Mesenchymal stem cell (in vitro differentiated cells and primary cell): ENCODE results near the gene ALDH1A3.

Experiments used
- DNase-seq: peaks from one replicate; pipeline ENCODE4 v3.0.0-alpha.2; 2013
- H2AFZ ChIP-seq: one replicate; pipeline ENCODE4 v1.6.1; 2013; ENCODE audit warnings: low read depth, mild to moderate bottlenecking, control low read depth, inconsistent platforms, low read length, moderate library complexity
- H2AK5ac ChIP-seq: 2 replicates; pipeline ENCODE4 v1.6.1; 2013; ENCODE audit warnings: low read length, moderate library complexity, mild to moderate bottlenecking, inconsistent platforms; ENCODE audit not compliant: severe bottlenecking
- H2BK120ac ChIP-seq: one replicate; pipeline ENCODE4 v1.6.1; 2013; ENCODE audit warnings: low read depth, mild to moderate bottlenecking, inconsistent platforms, low read length, moderate library complexity
- H2BK12ac ChIP-seq, 2 experiments: one replicate each; pipeline ENCODE4 v1.6.1; 2013; ENCODE audit warnings: inconsistent platforms in 2 of 2, low read length in 2 of 2, mild to moderate bottlenecking in 2 of 2, moderate library complexity in 2 of 2, control low read depth in 1 of 2
- H2BK15ac ChIP-seq: one replicate; pipeline ENCODE4 v1.6.1; 2013; ENCODE audit warnings: mild to moderate bottlenecking, low read depth, inconsistent platforms; ENCODE audit not compliant: poor library complexity, severe bottlenecking
- H2BK5ac ChIP-seq: 2 replicates; pipeline ENCODE4 v1.6.1; 2013; ENCODE audit warnings: low read depth, mild to moderate bottlenecking, low read length, control low read depth, inconsistent platforms; ENCODE audit not compliant: poor library complexity, severe bottlenecking
- H3K14ac ChIP-seq, 2 experiments: one replicate each; pipeline ENCODE4 v1.6.1; 2013; ENCODE audit warnings: inconsistent platforms in 2 of 2, low read length in 2 of 2, control low read depth in 1 of 2, mild to moderate bottlenecking in 1 of 2, moderate library complexity in 1 of 2
- H3K18ac ChIP-seq, 2 experiments: one replicate each; pipeline ENCODE4 v1.6.1; 2013; ENCODE audit warnings: inconsistent platforms in 2 of 2, low read length in 2 of 2, control low read depth in 1 of 2, low read depth in 1 of 2, mild to moderate bottlenecking in 1 of 2
- H3K23ac ChIP-seq, 2 experiments: one replicate each; pipeline ENCODE4 v1.6.1; 2013; ENCODE audit warnings: inconsistent platforms in 2 of 2, low read length in 2 of 2, mild to moderate bottlenecking in 2 of 2, moderate library complexity in 2 of 2, control low read depth in 1 of 2
- H3K27ac ChIP-seq: 2 replicates; pipeline ENCODE4 v1.5.1; 2013; ENCODE audit warnings: mild to moderate bottlenecking, moderate library complexity, low read length, control low read depth, inconsistent platforms; ENCODE audit not compliant: poor library complexity, severe bottlenecking
- H3K27me3 ChIP-seq, 2 experiments: 2 replicates each; pipeline versions ENCODE4 v1.6.1 to v1.7.0; 2013; ENCODE audit warnings: low read length in 2 of 2, mild to moderate bottlenecking in 2 of 2, moderate library complexity in 2 of 2, control low read depth in 1 of 2, inconsistent platforms in 1 of 2; ENCODE audit not compliant: control insufficient read depth in 1 of 2, insufficient read depth in 1 of 2
- H3K36me3 ChIP-seq, 2 experiments: 2 replicates each; pipeline versions ENCODE4 v1.6.1 to v1.7.0; 2013; ENCODE audit warnings: low read length in 2 of 2, control low read depth in 1 of 2, inconsistent platforms in 1 of 2, low read depth in 1 of 2, mild to moderate bottlenecking in 1 of 2; ENCODE audit not compliant: insufficient read depth in 2 of 2, control insufficient read depth in 1 of 2
- H3K4ac ChIP-seq, 2 experiments: one replicate each; pipeline ENCODE4 v1.6.1; 2013; ENCODE audit warnings: inconsistent platforms in 2 of 2, low read length in 2 of 2, mild to moderate bottlenecking in 2 of 2, moderate library complexity in 2 of 2, control low read depth in 1 of 2, low read depth in 1 of 2
- H3K4me1 ChIP-seq: 2 replicates; pipeline ENCODE4 v1.6.1; 2013; ENCODE audit warnings: low read depth, low read length, control low read depth; ENCODE audit not compliant: control insufficient read depth, insufficient read depth
- H3K4me2 ChIP-seq: 2 replicates; pipeline ENCODE4 v1.6.1; 2013; ENCODE audit warnings: low read length, mild to moderate bottlenecking, inconsistent platforms; ENCODE audit not compliant: poor library complexity, severe bottlenecking
- H3K4me3 ChIP-seq, 2 experiments: 2 replicates each; pipeline versions ENCODE4 v1.5.1 to v1.7.0; 2013; ENCODE audit warnings: low read length in 2 of 2, mild to moderate bottlenecking in 2 of 2, control low read depth in 1 of 2, low read depth in 1 of 2; ENCODE audit not compliant: insufficient read depth in 1 of 2
- H3K79me1 ChIP-seq: replicated peaks from 2 replicates; pipeline ENCODE4 v1.6.1; 2013; ENCODE audit warnings: mild to moderate bottlenecking, control low read depth, low read length, inconsistent platforms; ENCODE audit not compliant: poor library complexity, severe bottlenecking
- H3K9ac ChIP-seq: 2 replicates; pipeline ENCODE4 v1.7.0; 2013; ENCODE audit warnings: mild to moderate bottlenecking, low read length, moderate library complexity
- H3K9me3 ChIP-seq: 2 replicates; pipeline ENCODE4 v1.7.0; 2013; ENCODE audit warnings: mild to moderate bottlenecking, low read length; ENCODE audit not compliant: control insufficient read depth
- H4K8ac ChIP-seq: one replicate; pipeline ENCODE4 v1.6.1; 2013; ENCODE audit warnings: inconsistent platforms, mild to moderate bottlenecking, low read length, moderate library complexity
- H4K91ac ChIP-seq: one replicate; pipeline ENCODE4 v1.6.1; 2013; ENCODE audit warnings: mild to moderate bottlenecking, low read length, inconsistent platforms
- WGBS: methylation state at CpG from one replicate; pipeline ENCODE4 v1.1.7; 2013; ENCODE audit warnings: mixed read lengths; 5-methylcytosine and 5-hydroxymethylcytosine counted together

Gene ALDH1A3

GRCh38 chr15:100911086-100911485 is 31.5 kb downstream of the ALDH1A3 start:
- Histone ChIP-seq H4K91ac (no peak overlapping the region), H3K4me2 (no peak overlapping the region), H3K4me3 (no peak overlapping the region), H3K27me3 (peaks cover 0 to 16% of the 10 kb centered on the region in 2 experiments), H2AK5ac (no peak overlapping the region), H3K79me1 (no peaks in the 10 kb centered on the region), H2BK5ac (no peak overlapping the region), H2BK120ac (no peak overlapping the region), H3K36me3 (peaks cover 0 to 90% of the 10 kb centered on the region in 2 experiments), H3K4ac (no peak overlapping the region), H2AFZ (no peak overlapping the region), H3K14ac (no peak overlapping the region), H3K4me1 (no peaks in the 10 kb centered on the region), H3K9ac (no peak overlapping the region), H3K27ac (no peak overlapping the region), H4K8ac (no peak overlapping the region), H2BK15ac (no peak overlapping the region), H2BK12ac (no peak overlapping the region), H3K18ac (no peak overlapping the region), H3K23ac (no peak overlapping the region), H3K9me3 (peaks cover 9% of the 10 kb centered on the region)
- WGBS, result 94% methylated on average over 6 of the region's 10 CpGs
- no peak for DNase-seq

GRCh38 chr15:100913961-100914360 is 34.3 kb downstream of the ALDH1A3 start:
- no peak overlapping the region for H3K23ac ChIP-seq
- 79% methylated on average over 4 of the region's 4 CpGs for WGBS
- H2BK5ac ChIP-seq, result no peak overlapping the region
- no peak overlapping the region for H4K91ac ChIP-seq
- no peak for DNase-seq
- H3K79me1 ChIP-seq, result no peaks in the 10 kb centered on the region
- H3K36me3 ChIP-seq, result peaks cover 0 to 74% of the 10 kb centered on the region in 2 experiments
- no peak overlapping the region for H3K27ac ChIP-seq
- peaks cover 9% of the 10 kb centered on the region for H3K4me1 ChIP-seq
- H3K14ac ChIP-seq, result no peak overlapping the region
- peaks cover 9% of the 10 kb centered on the region for H3K9me3 ChIP-seq
- no peak overlapping the region for H2AFZ ChIP-seq
- H2BK120ac ChIP-seq, result no peak overlapping the region
- H3K9ac ChIP-seq, result no peak overlapping the region
- peaks cover 0 to 37% of the 10 kb centered on the region in 2 experiments for H3K27me3 ChIP-seq
- H2AK5ac ChIP-seq, result no peak overlapping the region
- no peak overlapping the region for H3K4ac ChIP-seq
- no peak overlapping the region for H3K4me2 ChIP-seq
- H4K8ac ChIP-seq, result no peak overlapping the region
- no peak overlapping the region for H3K18ac ChIP-seq
- H2BK15ac ChIP-seq, result no peak overlapping the region
- H3K4me3 ChIP-seq, result no peak overlapping the region
- H2BK12ac ChIP-seq, result no peak overlapping the region

GRCh38 chr15:100914876-100915275 is 35.2 kb downstream of the ALDH1A3 start:
- Histone ChIP-seq H3K4me1 (peaks cover 16% of the 10 kb centered on the region), H2BK120ac (no peak overlapping the region), H2AK5ac (no peak overlapping the region), H3K23ac (no peak overlapping the region), H3K4me2 (no peak overlapping the region), H3K14ac (no peak overlapping the region), H3K9ac (no peak overlapping the region), H3K4ac (no peak overlapping the region), H3K9me3 (peaks cover 9% of the 10 kb centered on the region), H3K18ac (no peak overlapping the region), H3K27ac (no peak overlapping the region), H2AFZ (no peak overlapping the region), H2BK5ac (no peak overlapping the region), H4K8ac (no peak overlapping the region), H2BK15ac (no peak overlapping the region), H3K79me1 (no peaks in the 10 kb centered on the region), H3K4me3 (no peak overlapping the region), H4K91ac (no peak overlapping the region), H3K36me3 (peaks cover 0 to 65% of the 10 kb centered on the region in 2 experiments), H3K27me3 (peaks cover 0 to 40% of the 10 kb centered on the region in 2 experiments), H2BK12ac (no peak overlapping the region)
- no peak for DNase-seq
- WGBS, result 74% methylated on average over 6 of the region's 6 CpGs

- no peak overlapping the region for H2BK5ac ChIP-seq
- DNase-seq, result peak; percentile 75
- no peak overlapping the region for H2AK5ac ChIP-seq
- peaks cover 0 to 59% of the 10 kb centered on the region in 2 experiments for H3K27me3 ChIP-seq
- no peak overlapping the region for H3K27ac ChIP-seq
- H3K4me1 ChIP-seq, result peaks cover 18% of the 10 kb centered on the region
- H3K36me3 ChIP-seq, result peaks cover 0 to 36% of the 10 kb centered on the region in 2 experiments
- H3K4me3 ChIP-seq, result peak overlapping the region; percentile 28 to 87
- H3K9ac ChIP-seq, result peak overlapping the region; percentile 89
- H3K4ac ChIP-seq, result no peak overlapping the region
- H2BK120ac ChIP-seq, result no peak overlapping the region
- H3K14ac ChIP-seq, result no peak overlapping the region
- peak overlapping the region in 1 of 2 experiments; percentile 4 for H3K18ac ChIP-seq
- H3K9me3 ChIP-seq, result peaks cover 3% of the 10 kb centered on the region
- H2BK12ac ChIP-seq, result no peak overlapping the region
- H4K91ac ChIP-seq, result no peak overlapping the region
- H2AFZ ChIP-seq, result peak overlapping the region; percentile 64
- H3K4me2 ChIP-seq, result peak overlapping the region; percentile 98
- no peak overlapping the region for H4K8ac ChIP-seq
- no peaks in the 10 kb centered on the region for H3K79me1 ChIP-seq
- H3K23ac ChIP-seq, result no peak overlapping the region
- H2BK15ac ChIP-seq, result peak overlapping the region; percentile 2
- WGBS, result 2% methylated on average over 41 of the region's 42 CpGs
Measured at GRCh38 chr15:100918034-100918689, 38.5 kb downstream of the ALDH1A3 start.
